Dedifferentiated amniotic fluid mesenchymal stem cell (primary cell): ENCODE results near the gene NHERF2.

ENCODE experiments used
- DNase-seq: peaks from one replicate; pipeline ENCODE4 v3.0.0-alpha.2; 2016; ENCODE audit errors: extremely low spot score

The NHERF2 gene

GRCh38 chr16:2082983-2083364, 56.3 kb downstream of the NHERF2 start:
- DNase-seq = no peak

GRCh38 chr16:2083409-2083808, 56.7 kb downstream of the NHERF2 start:
- DNase-seq = no peak

GRCh38 chr16:2083876-2084780, 57.4 kb downstream of the NHERF2 start:
- DNase-seq = no peak

- DNase-seq = no peak
Observed at GRCh38 chr16:2084895-2085625, 58.4 kb downstream of the NHERF2 start.

- DNase-seq = no peak
Observed at GRCh38 chr16:2085669-2086068, 59.0 kb downstream of the NHERF2 start.

GRCh38 chr16:2086106-2086742, 59.5 kb downstream of the NHERF2 start:
- no peak for DNase-seq

GRCh38 chr16:2086812-2087747, 60.4 kb downstream of the NHERF2 start:
- no peak for DNase-seq

GRCh38 chr16:2087748-2088631, 61.3 kb downstream of the NHERF2 start:
- DNase-seq = no peak
